Measurements from ENCODE around the gene HSPA1L. TPM values are rescaled to one million over a fixed set of nuclear protein-coding genes. Genes with fewer than 3 reads are reported as not detected.

HSPA1L gene
- total RNA-seq, 1 experiment from 2014 or later, result 1.1 TPM

- no peaks in the 10 kb centered on the region for H3K9me3 ChIP-seq (ENCODE audit: low read depth, low read length, poor library complexity, severe bottlenecking)
- intact Hi-C loops (cut with micrococcal nuclease; ENCODE audit: unreplicated experiment), result no loop called here
- H3K27ac ChIP-seq (ENCODE audit: low read depth, low read length, poor library complexity, severe bottlenecking), result no peak overlapping the region
- BruUV-seq (replicated peaks), result no TSS peak
- CTCF ChIA-PET, result no interaction called here
- H3K4me1 ChIP-seq (ENCODE audit: insufficient read depth, low read length, poor library complexity, severe bottlenecking), result no peaks in the 10 kb centered on the region
- peaks cover 27% of the 10 kb centered on the region for H3K36me3 ChIP-seq (ENCODE audit: insufficient read depth, low read length, poor library complexity, severe bottlenecking)
- TF ChIP-seq, protein P1, sequence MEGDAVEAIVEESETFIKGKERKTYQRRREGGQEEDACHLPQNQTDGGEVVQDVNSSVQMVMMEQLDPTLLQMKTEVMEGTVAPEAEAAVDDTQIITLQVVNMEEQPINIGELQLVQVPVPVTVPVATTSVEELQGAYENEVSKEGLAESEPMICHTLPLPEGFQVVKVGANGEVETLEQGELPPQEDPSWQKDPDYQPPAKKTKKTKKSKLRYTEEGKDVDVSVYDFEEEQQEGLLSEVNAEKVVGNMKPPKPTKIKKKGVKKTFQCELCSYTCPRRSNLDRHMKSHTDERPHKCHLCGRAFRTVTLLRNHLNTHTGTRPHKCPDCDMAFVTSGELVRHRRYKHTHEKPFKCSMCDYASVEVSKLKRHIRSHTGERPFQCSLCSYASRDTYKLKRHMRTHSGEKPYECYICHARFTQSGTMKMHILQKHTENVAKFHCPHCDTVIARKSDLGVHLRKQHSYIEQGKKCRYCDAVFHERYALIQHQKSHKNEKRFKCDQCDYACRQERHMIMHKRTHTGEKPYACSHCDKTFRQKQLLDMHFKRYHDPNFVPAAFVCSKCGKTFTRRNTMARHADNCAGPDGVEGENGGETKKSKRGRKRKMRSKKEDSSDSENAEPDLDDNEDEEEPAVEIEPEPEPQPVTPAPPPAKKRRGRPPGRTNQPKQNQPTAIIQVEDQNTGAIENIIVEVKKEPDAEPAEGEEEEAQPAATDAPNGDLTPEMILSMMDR (conservative IDR thresholded peaks at IDR 0.05; ENCODE audit: low read depth, low read length), result no peak
- TF ChIP-seq EZH2 (IDR thresholded peaks at IDR 0.05; ENCODE audit: borderline replicate concordance, low read depth, low read length, poor library complexity, severe bottlenecking), result no peak
- no peaks in the 10 kb centered on the region for H3K27me3 ChIP-seq (replicated peaks; ENCODE audit: insufficient read depth, low read depth, low read length, poor library complexity)
- POLR2A ChIA-PET (ENCODE audit: low non-redundant PET), result no interaction called here
- no peak for DNase-seq (ENCODE audit: low spot score)
- H3K4me3 ChIP-seq (ENCODE audit: low read depth, low read length, poor library complexity, severe bottlenecking), result no peak overlapping the region
Measured at GRCh38 chr6:31765910-31766794, 48.9 kb downstream of the HSPA1L start.

DNA sequence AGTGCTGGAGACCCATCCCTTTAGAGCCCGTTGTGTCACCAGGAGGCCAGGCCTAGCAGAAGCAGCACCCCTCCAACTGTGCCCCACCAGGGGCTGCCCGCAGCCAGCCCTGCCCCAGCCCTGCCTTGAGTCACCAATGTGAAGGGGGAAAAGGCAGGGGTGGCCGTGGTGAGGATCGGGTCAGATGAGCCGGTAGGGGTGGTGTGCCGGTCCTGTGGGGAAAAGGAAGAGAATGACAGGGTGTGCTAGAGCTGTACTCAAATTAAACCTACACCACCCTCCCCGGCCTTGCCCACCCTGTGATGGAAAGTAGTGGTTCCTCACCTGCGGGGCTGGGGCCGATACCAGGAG, 49.5 kb downstream of the HSPA1L start:
- Histone ChIP-seq H3K9me3 (ENCODE audit: low read depth, low read length, poor library complexity, severe bottlenecking) (no peaks in the 10 kb centered on the region), H3K27me3 (replicated peaks; ENCODE audit: insufficient read depth, low read depth, low read length, poor library complexity) (no peaks in the 10 kb centered on the region), H3K4me1 (ENCODE audit: insufficient read depth, low read length, poor library complexity, severe bottlenecking) (no peaks in the 10 kb centered on the region), H3K27ac (ENCODE audit: low read depth, low read length, poor library complexity, severe bottlenecking) (no peak overlapping the region), H3K4me3 (ENCODE audit: low read depth, low read length, poor library complexity, severe bottlenecking) (no peak overlapping the region), H3K36me3 (ENCODE audit: insufficient read depth, low read length, poor library complexity, severe bottlenecking) (peaks cover 33% of the 10 kb centered on the region)
- DNase-seq (ENCODE audit: low spot score), result no peak
- POLR2A ChIA-PET (ENCODE audit: low non-redundant PET), result no interaction called here
- intact Hi-C loops (cut with micrococcal nuclease; ENCODE audit: unreplicated experiment), result no loop called here
- TF ChIP-seq EZH2 (IDR thresholded peaks at IDR 0.05; ENCODE audit: borderline replicate concordance, low read depth, low read length, poor library complexity, severe bottlenecking), result no peak
- TF ChIP-seq, protein P1 (conservative IDR thresholded peaks at IDR 0.05; ENCODE audit: low read depth, low read length), result no peak
- CTCF ChIA-PET, result no interaction called here
- BruUV-seq (replicated peaks), result no TSS peak

GRCh38 chr6:31764198-31764597, 50.9 kb downstream of the HSPA1L start:
- peak overlapping the region; percentile 23 for H3K27ac ChIP-seq (ENCODE audit: low read depth, low read length, poor library complexity, severe bottlenecking)
- no peak for DNase-seq (ENCODE audit: low spot score)
- H3K27me3 ChIP-seq (replicated peaks; ENCODE audit: insufficient read depth, low read depth, low read length, poor library complexity), result no peaks in the 10 kb centered on the region
- H3K4me3 ChIP-seq (ENCODE audit: low read depth, low read length, poor library complexity, severe bottlenecking), result no peak overlapping the region
- CTCF ChIA-PET, result no interaction called here
- POLR2A ChIA-PET (ENCODE audit: low non-redundant PET), result no interaction called here
- intact Hi-C loops (cut with micrococcal nuclease; ENCODE audit: unreplicated experiment), result no loop called here
- TSS peak; percentile 46 for BruUV-seq (replicated peaks)
- no peaks in the 10 kb centered on the region for H3K4me1 ChIP-seq (ENCODE audit: insufficient read depth, low read length, poor library complexity, severe bottlenecking)
- H3K36me3 ChIP-seq (ENCODE audit: insufficient read depth, low read length, poor library complexity, severe bottlenecking), result peaks cover 46% of the 10 kb centered on the region
- H3K9me3 ChIP-seq (ENCODE audit: low read depth, low read length, poor library complexity, severe bottlenecking), result no peaks in the 10 kb centered on the region
- TF ChIP-seq, protein P1 (conservative IDR thresholded peaks at IDR 0.05; ENCODE audit: low read depth, low read length), result no peak
- TF ChIP-seq EZH2 (IDR thresholded peaks at IDR 0.05; ENCODE audit: borderline replicate concordance, low read depth, low read length, poor library complexity, severe bottlenecking), result no peak
